GDM1 (cell line): Measurements from ENCODE around the gene TDRD7.

Source experiments
- DNase-seq: peaks from one replicate; lab custom pipeline; 2025; lab: John Stamatoyannopoulos, UW

Gene TDRD7

GRCh38 chr9:97527626-97528528, 116.0 kb downstream of the TDRD7 start:
- DNase-seq, result no peak

DNA sequence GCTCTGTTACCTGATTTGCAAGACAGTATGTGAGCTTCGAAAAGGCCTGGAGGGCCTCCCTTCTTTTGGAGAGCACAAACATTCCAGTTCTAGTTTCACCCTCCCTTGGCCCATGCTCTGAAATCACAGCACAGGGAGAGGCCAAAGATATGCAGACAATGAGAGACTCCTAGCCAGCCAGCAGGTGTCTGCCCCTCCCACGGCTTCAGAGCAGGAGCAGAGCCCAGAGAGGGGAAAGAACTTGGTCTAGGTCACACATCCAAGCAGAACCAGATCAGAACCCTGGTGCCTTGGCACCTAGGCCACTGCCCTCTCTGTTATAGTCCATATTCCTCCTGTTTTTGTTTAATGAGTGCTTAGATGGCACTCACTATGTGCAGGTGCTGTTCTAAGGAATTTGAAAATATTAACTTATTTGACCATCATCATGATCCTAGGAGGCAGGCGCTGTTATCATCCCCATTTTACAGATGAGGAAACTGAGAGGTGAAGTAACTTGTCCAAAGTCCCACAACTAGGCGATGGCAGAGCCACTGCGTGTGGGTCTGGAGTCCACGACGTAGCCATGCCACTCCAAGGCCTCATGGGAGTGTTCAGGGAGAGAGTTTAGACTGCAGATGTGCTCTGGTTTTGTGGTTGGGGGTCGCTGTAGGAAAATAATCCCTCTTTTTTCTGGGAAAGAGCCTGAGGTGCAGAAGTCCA, 116.8 kb downstream of the TDRD7 start:
- no peak for DNase-seq

DNA sequence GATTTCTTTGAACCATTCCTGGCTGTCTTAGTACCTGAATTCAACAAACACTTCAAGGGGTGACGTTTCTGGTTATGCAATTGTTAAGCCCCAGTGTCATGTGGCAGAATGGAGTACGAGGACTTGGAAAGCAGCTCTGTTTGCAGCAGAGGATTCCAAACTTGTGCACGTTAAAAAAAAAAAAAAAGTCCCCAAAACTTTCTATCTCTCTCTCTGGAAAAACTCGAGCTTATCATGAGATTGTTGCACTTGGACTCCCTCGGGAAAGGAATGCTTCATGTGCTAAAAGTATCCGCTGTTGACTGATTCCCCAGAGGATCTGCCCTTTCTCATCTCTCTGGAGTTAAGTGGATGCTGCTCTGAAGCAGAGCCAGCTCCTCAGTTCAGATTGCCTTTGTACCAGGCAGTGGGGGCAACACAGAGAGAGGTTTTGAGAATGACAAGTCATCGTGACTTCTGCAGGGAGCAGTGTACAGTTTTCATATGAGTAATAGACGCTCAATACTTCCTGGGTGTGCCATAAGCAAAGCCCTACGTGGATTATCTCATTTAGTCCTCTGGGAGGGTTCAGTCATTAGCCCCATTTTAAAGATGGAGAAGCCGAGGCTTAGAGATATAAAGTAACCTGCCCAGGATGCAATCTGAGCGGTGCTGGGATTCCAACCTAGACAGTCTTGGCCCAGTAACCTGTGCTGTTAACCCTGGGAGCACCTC, 117.6 kb downstream of the TDRD7 start:
- DNase-seq, result no peak

DNA sequence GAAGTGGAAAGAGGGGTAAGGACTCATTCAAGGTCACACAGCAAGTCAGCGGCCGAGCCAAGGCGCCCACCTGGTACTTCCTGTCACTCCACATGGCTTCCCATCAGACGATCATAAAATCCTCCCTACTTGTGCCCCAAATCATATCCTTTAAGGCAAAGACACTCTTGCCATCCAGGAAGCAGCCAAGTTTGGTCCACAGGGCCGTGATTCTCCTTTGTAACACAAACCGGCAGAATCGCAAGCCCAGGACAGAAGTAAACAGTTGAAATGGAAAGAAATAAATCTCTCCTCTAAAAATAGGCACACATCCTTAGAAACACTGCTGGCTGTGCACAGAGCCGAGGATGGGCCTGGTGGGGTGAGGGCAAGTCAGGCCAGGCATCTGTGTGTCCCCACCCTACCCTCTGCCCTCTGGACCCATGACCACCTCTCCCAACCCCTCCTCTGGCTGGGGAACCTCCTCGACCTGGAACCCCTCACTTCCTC, 120.0 kb downstream of the TDRD7 start:
- DNase-seq, result no peak

DNA sequence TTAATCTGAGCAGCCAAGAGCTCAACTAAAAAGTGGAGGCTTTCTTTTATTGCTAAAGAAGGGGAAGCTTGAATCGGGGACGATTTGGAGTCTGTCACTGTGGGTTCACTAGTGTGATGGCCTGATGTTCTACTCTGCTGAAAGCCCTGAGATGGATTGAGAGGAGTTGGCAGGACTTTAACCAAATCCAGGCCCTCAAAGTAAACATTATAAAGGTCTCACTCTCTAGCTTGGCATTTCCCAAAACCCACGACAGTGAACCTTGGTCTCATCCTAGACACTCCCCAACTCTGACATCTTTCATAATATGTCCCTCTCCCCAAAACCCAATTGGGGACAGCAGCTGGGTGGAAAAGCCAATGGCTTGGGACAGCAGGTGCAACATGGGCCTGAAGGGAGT, 122.3 kb downstream of the TDRD7 start:
- no peak for DNase-seq

- DNase-seq, result no peak
Observed at GRCh38 chr9:97534961-97535594, 123.2 kb downstream of the TDRD7 start.

GRCh38 chr9:97535771-97536170, 123.9 kb downstream of the TDRD7 start:
- DNase-seq, result no peak

DNA sequence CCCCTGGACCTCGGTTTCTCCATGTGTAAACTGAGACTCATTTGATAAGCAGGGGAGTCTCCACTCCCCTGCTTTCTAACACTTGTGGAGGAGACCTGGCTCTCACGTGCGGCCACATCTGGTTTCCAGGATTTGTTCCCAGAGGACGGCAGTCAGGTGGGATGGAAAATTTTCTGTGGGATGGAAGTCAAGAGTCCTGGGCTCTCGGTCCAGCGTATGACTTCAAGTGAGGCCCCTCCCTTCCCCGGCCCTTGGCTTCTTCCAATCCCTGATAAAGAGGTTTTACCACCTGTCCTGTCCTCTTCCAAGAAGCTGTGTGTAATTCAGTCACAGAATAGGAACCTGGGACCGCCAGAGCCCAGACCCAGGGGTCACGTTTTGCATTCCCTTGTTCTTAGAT, 124.6 kb downstream of the TDRD7 start:
- no peak for DNase-seq

DNA sequence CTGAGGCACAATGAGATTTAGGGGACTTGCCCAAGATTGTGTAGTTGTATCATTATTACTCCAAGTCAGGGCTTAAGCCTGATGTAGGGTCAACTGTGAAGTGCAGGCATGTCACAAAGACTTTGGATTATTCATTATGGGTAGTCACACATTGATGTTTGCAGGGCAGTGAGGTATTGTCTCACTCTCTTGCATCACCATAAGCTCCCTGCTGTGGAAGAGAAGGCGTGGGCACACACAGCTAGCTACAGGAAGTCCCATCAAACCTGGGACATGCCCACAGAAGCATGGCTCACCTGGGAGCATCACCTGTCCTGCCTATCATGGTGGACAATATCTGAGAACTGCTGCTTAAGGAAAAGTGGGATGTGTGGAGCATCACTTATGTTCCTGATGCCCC, 131.7 kb downstream of the TDRD7 start:
- DNase-seq, result no peak

DNA sequence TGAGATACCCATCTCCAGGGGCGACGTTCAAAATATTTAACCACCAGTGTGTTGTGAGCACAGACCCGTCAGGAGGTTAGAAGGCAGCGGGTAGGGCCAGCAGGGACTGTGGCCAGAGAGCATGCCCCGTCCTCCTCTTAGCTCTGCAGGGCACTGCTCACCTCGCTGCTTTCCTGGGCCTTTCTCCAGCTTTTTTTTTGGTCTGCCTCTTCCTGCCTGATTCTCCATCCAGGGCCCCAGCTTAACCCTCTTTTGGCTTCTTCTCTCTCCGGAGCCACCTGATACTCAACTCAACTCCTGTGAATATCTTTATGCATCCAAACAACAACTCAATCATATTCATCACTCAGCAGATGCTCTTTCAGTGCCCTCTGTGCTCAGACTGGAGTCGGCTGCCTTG, 133.6 kb downstream of the TDRD7 start:
- no peak for DNase-seq
